KG1 (cell line): ENCODE results near the gene SPRED3.

Experiments used
- DNase-seq: peaks from one replicate; lab custom pipeline; 2025; lab: John Stamatoyannopoulos, UW

The SPRED3 gene

GRCh38 chr19:38371081-38371480, 17.4 kb upstream of the SPRED3 start:
- no peak for DNase-seq

DNA sequence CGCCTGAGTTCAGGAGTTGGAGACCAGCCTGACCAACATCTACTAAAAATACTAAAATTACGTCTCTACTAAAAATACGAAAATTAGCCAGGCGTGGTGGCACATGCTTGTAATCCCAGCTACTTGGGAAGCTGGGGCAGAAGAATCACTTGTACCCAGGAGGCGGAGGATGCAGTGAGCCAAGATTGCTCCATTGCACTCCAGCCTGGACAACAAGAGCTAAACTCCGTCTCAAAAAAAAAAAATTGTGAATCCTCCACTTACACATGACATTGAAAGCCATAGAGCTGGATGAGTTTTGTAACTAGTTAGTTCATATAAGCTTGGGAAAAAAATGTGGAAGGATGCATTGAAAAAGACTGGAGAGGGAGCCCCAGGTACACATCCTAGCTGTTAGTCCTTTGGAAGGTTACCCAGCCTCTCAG, 14.6 kb upstream of the SPRED3 start:
- DNase-seq = no peak

GRCh38 chr19:38374332-38375097, 14.0 kb upstream of the SPRED3 start, which contains the start of gene PSMD8:
TSS of gene PSMD8 (plus strand) at chr19:38374571. CDS start at chr19:38374602, 31 bp downstream.
- peak; percentile 94 for DNase-seq

DNA sequence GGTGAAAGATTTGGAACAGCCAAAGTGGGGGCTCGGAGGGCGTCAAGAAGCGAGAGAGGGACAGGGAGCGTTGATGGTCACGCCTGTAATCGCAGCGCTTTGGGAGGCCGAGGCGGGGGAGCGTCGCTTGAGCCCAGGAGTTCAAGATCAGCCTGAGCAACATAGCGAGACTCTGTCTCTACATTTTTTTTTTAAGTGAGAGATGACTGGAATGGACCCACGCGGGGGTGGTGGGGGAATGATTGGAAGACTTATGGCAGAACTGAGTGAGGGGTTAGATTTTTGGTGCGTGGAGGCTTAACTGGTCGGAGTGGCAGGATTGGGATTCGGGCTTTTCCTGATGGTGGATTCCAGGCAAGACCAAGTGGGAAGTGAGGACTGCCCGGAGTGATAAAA, 13.4 kb upstream of the SPRED3 start:
- no peak for DNase-seq

- DNase-seq = no peak
Measured at GRCh38 chr19:38375748-38376147, 12.7 kb upstream of the SPRED3 start.

GRCh38 chr19:38376576-38376975, 11.9 kb upstream of the SPRED3 start:
- DNase-seq = no peak

GRCh38 chr19:38377052-38377451, 11.4 kb upstream of the SPRED3 start:
- DNase-seq = no peak

DNA sequence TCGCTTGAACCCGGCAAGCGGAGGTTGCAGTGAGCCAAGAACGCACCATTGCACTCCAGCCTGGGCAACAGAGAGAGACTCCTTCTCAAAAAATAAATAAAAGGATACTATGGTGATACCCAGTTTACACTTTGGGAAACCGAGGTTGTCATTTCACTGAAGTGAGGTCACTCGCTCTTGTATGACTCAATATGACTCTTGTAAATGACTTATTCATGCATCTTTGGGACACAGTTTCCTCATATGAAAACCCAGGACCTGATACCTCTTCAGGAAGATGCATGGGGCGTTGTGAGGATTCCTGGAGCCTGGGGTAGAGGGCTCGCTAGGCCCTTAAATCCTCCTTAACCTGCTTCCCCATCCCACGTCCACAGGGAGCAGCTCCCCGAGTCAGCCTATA, 9.6 kb upstream of the SPRED3 start:
- DNase-seq = no peak

GRCh38 chr19:38381138-38381537, 7.4 kb upstream of the SPRED3 start:
- DNase-seq = no peak

DNA sequence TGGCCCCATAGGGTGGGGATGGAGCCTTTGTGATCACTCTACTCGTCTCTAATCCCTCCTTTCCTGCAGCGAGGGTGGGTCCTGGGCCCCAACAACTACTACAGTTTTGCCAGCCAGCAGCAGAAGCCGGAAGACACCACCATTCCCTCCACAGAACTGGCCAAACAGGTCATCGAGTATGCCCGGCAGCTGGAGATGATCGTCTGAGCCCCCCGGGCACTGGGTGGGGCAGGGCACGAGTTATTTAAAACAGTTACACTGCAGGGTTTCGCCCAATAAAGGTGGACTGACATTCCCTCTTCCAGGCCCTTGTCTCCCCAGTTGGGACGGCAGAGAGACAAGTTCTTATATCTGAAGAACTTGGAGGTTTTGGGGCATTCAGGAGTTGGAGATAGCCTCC, 5.3 kb upstream of the SPRED3 start:
- no peak for DNase-seq

DNA sequence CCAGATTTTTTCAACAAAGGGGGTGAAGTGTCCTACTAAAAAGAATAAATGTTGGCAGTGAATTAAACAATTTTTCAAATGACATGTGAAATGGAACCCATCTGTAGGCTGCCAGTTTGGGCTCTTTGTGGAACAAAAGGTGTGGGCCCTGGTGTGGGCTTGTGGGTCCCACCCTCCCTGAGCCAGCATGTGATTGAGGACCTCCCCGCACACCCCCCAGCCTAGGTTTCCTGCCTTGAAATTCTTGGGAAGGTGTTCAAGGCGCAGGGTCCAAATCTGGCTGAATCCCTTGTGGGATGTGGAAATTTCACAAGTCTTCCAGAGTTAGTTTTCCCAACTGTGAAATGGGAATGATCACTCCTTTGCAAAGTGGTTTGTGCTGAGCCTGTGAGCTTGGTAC, 4.8 kb upstream of the SPRED3 start:
- DNase-seq = no peak

DNA sequence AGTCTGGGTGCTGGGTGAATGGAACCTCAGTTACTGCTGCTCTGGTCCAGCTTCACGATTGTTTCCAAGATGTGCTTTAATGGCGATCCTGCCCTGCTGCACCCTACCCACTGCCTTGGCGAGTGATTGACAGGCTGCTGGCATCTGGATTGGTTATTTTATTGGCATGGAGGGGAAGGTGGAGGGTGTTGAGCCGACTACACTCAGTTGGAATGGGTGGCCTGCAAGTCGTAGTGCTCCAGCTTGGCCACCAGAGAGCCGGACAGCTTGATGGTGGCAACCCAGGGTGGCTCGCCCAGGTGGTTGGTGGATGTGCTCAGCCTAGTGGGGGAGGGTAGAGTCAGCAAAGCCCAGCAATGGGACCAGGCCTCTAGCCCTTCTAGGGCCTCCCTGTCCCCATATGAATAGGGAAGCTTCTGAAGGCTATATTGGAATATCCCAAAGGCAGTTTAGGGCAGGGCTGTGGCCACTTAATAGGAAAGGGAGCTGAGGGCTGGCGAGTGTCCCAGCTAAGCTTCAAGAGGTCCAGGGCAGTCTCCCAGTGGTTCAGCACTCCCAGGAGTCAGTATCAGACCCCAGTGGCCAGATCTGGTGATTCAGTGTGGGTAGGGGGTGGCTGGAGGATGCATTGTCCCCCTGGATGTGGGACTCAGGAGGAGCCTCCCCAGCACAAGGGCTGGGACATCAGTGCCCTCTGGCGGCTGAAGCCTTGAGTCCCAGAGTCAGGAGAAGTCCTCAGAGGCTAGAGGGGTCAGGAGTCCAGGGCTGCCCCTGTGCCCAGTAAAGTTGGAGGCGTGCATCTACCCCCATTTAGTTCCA, 4.1 kb upstream of the SPRED3 start:
- no peak for DNase-seq

GRCh38 chr19:38385057-38385803, 3.3 kb upstream of the SPRED3 start:
- DNase-seq = no peak

GRCh38 chr19:38385804-38386257, 2.7 kb upstream of the SPRED3 start:
- DNase-seq = no peak

GRCh38 chr19:38386300-38386970, 2.1 kb upstream of the SPRED3 start:
- no peak for DNase-seq

GRCh38 chr19:38386971-38387549, 1.4 kb upstream of the SPRED3 start:
- DNase-seq = no peak

DNA sequence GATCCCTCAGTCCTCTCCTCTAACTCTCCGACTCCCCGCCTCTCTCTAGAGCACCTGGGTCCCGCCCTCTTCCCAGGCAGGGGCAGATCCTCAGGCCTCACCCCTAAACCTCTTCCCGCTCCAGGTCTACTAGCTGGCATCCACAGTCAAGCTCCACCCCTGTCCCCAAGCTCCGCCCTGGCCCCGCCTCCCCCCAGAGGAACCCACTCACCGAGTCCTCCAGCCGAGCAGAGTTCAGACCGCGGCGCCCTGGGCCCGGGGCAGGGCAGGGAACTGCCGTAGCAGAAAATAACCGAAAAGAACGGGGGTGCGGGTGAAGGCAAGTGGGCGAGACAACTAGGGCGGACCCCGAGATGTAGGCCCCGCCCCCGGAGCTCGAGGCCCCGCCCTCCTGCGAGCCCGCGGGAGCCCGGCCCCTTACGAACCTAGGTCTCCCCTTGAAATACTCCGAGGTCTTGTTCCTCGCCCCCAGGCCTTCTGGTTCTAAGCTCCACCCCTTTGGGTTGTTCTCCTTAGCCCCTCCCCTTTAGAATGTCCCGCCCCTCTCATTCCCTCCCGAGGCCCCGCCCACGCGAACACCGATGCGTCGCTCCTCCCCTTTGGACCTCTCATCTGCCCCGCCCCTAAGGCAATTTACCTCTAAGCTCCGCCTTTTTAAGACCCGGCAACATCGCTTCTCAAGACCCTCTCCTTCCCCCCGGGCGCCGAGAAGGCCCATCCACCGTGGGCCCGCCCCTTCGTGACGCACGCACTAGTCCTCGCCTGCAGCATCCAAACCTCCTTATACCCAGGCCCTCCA, 748 bp upstream of the SPRED3 start, which contains the start of gene GGN:
Gene GGN (minus strand): TSS at position 485 of the 799 bp plus-strand sequence. CDS start 773 bp downstream, outside the sequence.
- peak; percentile 21 for DNase-seq

- no peak for DNase-seq
Measured at GRCh38 chr19:38389101-38389925, 816 bp downstream of the SPRED3 start.
